Liver (tissue), 9 donors: ENCODE measurements around the gene KRTDAP. TPM values are rescaled to one million over a fixed set of nuclear protein-coding genes. Genes with fewer than 3 reads are reported as not detected.

ENCODE experiments used
- DNase-seq: peaks from one replicate; pipeline ENCODE4 v3.0.0-alpha.2; 2017; ENCODE audit warnings: low spot score
- H3K27ac ChIP-seq, 2 donors: one replicate each; pipeline ENCODE4 v1.7.0; 2013; ENCODE audit warnings: inconsistent platforms in 2 of 2, low read length in 2 of 2, control low read depth in 1 of 2, low read depth in 1 of 2, mild to moderate bottlenecking in 1 of 2
- H3K27me3 ChIP-seq, 4 donors: one replicate each; pipeline versions ENCODE4 v1.6.1 to v1.7.0; 2013; ENCODE audit warnings: low read length in 3 of 4, inconsistent platforms in 1 of 4, mild to moderate bottlenecking in 1 of 4, moderate library complexity in 1 of 4; ENCODE audit not compliant: control insufficient read depth in 4 of 4, insufficient read depth in 4 of 4
- H3K36me3 ChIP-seq, 4 donors: one replicate each; pipeline versions ENCODE4 v1.6.1 to v1.7.0; 2013; ENCODE audit warnings: low read length in 3 of 4, mild to moderate bottlenecking in 3 of 4, low read depth in 1 of 4, moderate library complexity in 1 of 4; ENCODE audit not compliant: control insufficient read depth in 4 of 4, insufficient read depth in 3 of 4
- H3K4me1 ChIP-seq, 4 donors: one replicate each; pipeline versions ENCODE4 v1.6.1 to v1.7.0; 2013; ENCODE audit warnings: low read length in 3 of 4, mild to moderate bottlenecking in 3 of 4, moderate library complexity in 1 of 4; ENCODE audit not compliant: control insufficient read depth in 4 of 4, insufficient read depth in 4 of 4
- H3K4me3 ChIP-seq, 3 donors: one replicate each; pipeline versions ENCODE4 v1.6.1 to v1.7.0; 2013; ENCODE audit warnings: low read length in 3 of 3, control low read depth in 1 of 3, low read depth in 1 of 3, mild to moderate bottlenecking in 1 of 3
- H3K9ac ChIP-seq, 2 donors: one replicate each; pipeline ENCODE4 v1.7.0; 2013; ENCODE audit warnings: low read length in 2 of 2, mild to moderate bottlenecking in 2 of 2, moderate library complexity in 2 of 2, control low read depth in 1 of 2, low read depth in 1 of 2
- H3K9me3 ChIP-seq, 4 donors: one replicate each; pipeline versions ENCODE4 v1.6.1 to v1.7.0; 2013; ENCODE audit warnings: low read length in 3 of 4; ENCODE audit not compliant: control insufficient read depth in 4 of 4
- ATF3 ChIP-seq: IDR thresholded peaks from 2 replicates; pipeline ENCODE4 v1.6.1; 2016; ENCODE audit warnings: antibody characterized with exemption
- EGR1 ChIP-seq, 2 donors: IDR thresholded peaks; 2 replicates each; pipeline ENCODE4 v1.6.1; 2016 to 2018; ENCODE audit warnings: antibody characterized with exemption in 2 of 2, low read depth in 2 of 2
- FOXA1 ChIP-seq: IDR thresholded peaks from 2 replicates; pipeline ENCODE4 v1.6.1; 2016; ENCODE audit warnings: antibody characterized with exemption
- FOXA2 ChIP-seq: IDR thresholded peaks from 2 replicates; pipeline ENCODE4 v1.6.1; 2016; ENCODE audit warnings: antibody characterized with exemption
- GABPA ChIP-seq, 2 donors: IDR thresholded peaks in 1 of 2; conservative IDR thresholded peaks in 1 of 2; 2 replicates each; pipeline ENCODE4 v1.6.1; 2016; ENCODE audit warnings: antibody characterized with exemption in 2 of 2, mild to moderate bottlenecking in 1 of 2, moderate library complexity in 1 of 2
- HNF4A ChIP-seq, 2 donors: conservative IDR thresholded peaks; 2 replicates each; pipeline ENCODE4 v1.6.1; 2016; ENCODE audit warnings: antibody characterized with exemption in 2 of 2, mild to moderate bottlenecking in 2 of 2
- HNF4G ChIP-seq: IDR thresholded peaks from 2 replicates; pipeline ENCODE4 v1.6.1; 2016; ENCODE audit warnings: antibody characterized with exemption
- JUND ChIP-seq, 2 donors: IDR thresholded peaks; 2 replicates each; pipeline ENCODE4 v1.6.1; 2016; ENCODE audit warnings: antibody characterized with exemption in 2 of 2
- NR2F2 ChIP-seq: IDR thresholded peaks from 2 replicates; pipeline ENCODE4 v1.6.1; 2016; ENCODE audit warnings: antibody characterized with exemption
- RAD21 ChIP-seq, 2 donors: IDR thresholded peaks; 2 replicates each; pipeline ENCODE4 v1.6.1; 2016; ENCODE audit warnings: antibody characterized with exemption in 2 of 2, mild to moderate bottlenecking in 2 of 2
- RXRA ChIP-seq, 2 donors: IDR thresholded peaks; 2 replicates each; pipeline ENCODE4 v1.6.1; 2017 to 2018; ENCODE audit warnings: antibody characterized with exemption in 2 of 2, mild to moderate bottlenecking in 1 of 2
- SP1 ChIP-seq: IDR thresholded peaks from 2 replicates; pipeline ENCODE4 v1.6.1; 2018; ENCODE audit warnings: antibody characterized with exemption, mild to moderate bottlenecking
- TAF1 ChIP-seq: conservative IDR thresholded peaks from 2 replicates; pipeline ENCODE4 v1.6.1; 2016; ENCODE audit warnings: antibody characterized with exemption, mild to moderate bottlenecking
- YY1 ChIP-seq: IDR thresholded peaks from 2 replicates; pipeline ENCODE4 v1.6.1; 2016; ENCODE audit warnings: antibody characterized with exemption, mild to moderate bottlenecking
- WGBS: extraction: QIAGEN DNeasy Blood & Tissue Kit; methylation state at CpG from one replicate; pipeline ENCODE4 v1.1.7; 2013; 5-methylcytosine and 5-hydroxymethylcytosine counted together
- polyA plus RNA-seq, 2 donors: library from polyadenylated mRNA; stranded (reverse) in 1 of 2; unstranded in 1 of 2; fragments of 200-250 nt in 1 of 2; fragments of >200 nt in 1 of 2; fragmentation: Nextera tagmentation in 1 of 2; extraction: Ambion mirVana in 1 of 2; gene quantifications; one replicate each; pipeline versions ENCODE4 v1.2.1 to v1.2.3, GENCODE V29; 2013 to 2015
- total RNA-seq, 2 donors: library from RNA; depleted of rRNA; stranded (reverse); fragments of >200 nt; gene quantifications; one replicate each; pipeline ENCODE4 v1.2.3, GENCODE V29; 2014
- TF ChIP-seq, protein P1 (sequence below): IDR thresholded peaks from 2 replicates; pipeline ENCODE4 v1.6.1; 2016; ENCODE audit warnings: antibody characterized with exemption
- TF ChIP-seq, protein P2 (sequence below): IDR thresholded peaks from 2 replicates; pipeline ENCODE4 v1.6.1; 2016; ENCODE audit warnings: antibody characterized with exemption
- TF ChIP-seq, protein P3 (sequence below): fragments of 150-350 bp; IDR thresholded peaks from 2 replicates; pipeline ENCODE4 v1.5.1; 2017; ENCODE audit warnings: improper control_type of control experiment, low read depth, low read length; ENCODE audit not compliant: missing input control
- TF ChIP-seq, protein P4 (sequence below): IDR thresholded peaks from 2 replicates; pipeline ENCODE4 v1.6.1; 2016; ENCODE audit warnings: antibody characterized with exemption, mild to moderate bottlenecking
- donor health status: healthy.
- donor health status: healthy.
- donor health status: healthy.
- donor health status: healthy.
- donor health status: healthy.

KRTDAP gene
- total and polyA plus RNA-seq, 4 donors, result not detected

GRCh38 chr19:35516310-35516709, 26.0 kb upstream of the KRTDAP start:
- no peaks in the 10 kb centered on the region for H3K9me3 ChIP-seq
- WGBS, result 91% methylated on average over 3 of the region's 3 CpGs
- no peak overlapping the region for H3K27ac ChIP-seq
- H3K4me1 ChIP-seq, result no peaks in the 10 kb centered on the region
- TF ChIP-seq, protein P1, sequence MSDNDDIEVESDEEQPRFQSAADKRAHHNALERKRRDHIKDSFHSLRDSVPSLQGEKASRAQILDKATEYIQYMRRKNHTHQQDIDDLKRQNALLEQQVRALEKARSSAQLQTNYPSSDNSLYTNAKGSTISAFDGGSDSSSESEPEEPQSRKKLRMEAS, result no peak
- TF ChIP-seq ATF3, result no peak
- no peak for TF ChIP-seq SP1
- TF ChIP-seq, protein P2, sequence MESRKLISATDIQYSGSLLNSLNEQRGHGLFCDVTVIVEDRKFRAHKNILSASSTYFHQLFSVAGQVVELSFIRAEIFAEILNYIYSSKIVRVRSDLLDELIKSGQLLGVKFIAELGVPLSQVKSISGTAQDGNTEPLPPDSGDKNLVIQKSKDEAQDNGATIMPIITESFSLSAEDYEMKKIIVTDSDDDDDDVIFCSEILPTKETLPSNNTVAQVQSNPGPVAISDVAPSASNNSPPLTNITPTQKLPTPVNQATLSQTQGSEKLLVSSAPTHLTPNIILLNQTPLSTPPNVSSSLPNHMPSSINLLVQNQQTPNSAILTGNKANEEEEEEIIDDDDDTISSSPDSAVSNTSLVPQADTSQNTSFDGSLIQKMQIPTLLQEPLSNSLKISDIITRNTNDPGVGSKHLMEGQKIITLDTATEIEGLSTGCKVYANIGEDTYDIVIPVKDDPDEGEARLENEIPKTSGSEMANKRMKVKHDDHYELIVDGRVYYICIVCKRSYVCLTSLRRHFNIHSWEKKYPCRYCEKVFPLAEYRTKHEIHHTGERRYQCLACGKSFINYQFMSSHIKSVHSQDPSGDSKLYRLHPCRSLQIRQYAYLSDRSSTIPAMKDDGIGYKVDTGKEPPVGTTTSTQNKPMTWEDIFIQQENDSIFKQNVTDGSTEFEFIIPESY, result no peak
- TF ChIP-seq, protein P3, sequence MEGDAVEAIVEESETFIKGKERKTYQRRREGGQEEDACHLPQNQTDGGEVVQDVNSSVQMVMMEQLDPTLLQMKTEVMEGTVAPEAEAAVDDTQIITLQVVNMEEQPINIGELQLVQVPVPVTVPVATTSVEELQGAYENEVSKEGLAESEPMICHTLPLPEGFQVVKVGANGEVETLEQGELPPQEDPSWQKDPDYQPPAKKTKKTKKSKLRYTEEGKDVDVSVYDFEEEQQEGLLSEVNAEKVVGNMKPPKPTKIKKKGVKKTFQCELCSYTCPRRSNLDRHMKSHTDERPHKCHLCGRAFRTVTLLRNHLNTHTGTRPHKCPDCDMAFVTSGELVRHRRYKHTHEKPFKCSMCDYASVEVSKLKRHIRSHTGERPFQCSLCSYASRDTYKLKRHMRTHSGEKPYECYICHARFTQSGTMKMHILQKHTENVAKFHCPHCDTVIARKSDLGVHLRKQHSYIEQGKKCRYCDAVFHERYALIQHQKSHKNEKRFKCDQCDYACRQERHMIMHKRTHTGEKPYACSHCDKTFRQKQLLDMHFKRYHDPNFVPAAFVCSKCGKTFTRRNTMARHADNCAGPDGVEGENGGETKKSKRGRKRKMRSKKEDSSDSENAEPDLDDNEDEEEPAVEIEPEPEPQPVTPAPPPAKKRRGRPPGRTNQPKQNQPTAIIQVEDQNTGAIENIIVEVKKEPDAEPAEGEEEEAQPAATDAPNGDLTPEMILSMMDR, result no peak
- no peak for TF ChIP-seq NR2F2
- TF ChIP-seq FOXA1, result no peak
- TF ChIP-seq GABPA (IDR thresholded peaks at IDR 0.05 in 1 of 2, conservative IDR thresholded peaks at IDR 0.05 in 1 of 2), result no peak
- TF ChIP-seq FOXA2, result no peak
- TF ChIP-seq YY1, result no peak
- TF ChIP-seq JUND (IDR thresholded peaks at IDR 0.05), result no peak
- no peak for TF ChIP-seq RAD21 (IDR thresholded peaks at IDR 0.05)
- TF ChIP-seq TAF1, result no peak
- TF ChIP-seq EGR1 (IDR thresholded peaks at IDR 0.05; ENCODE audit: low read depth in 2 of 2), result no peak
- no peak for TF ChIP-seq HNF4A (conservative IDR thresholded peaks at IDR 0.05)
- TF ChIP-seq HNF4G, result no peak
- TF ChIP-seq RXRA (IDR thresholded peaks at IDR 0.05), result no peak
- TF ChIP-seq, protein P4, sequence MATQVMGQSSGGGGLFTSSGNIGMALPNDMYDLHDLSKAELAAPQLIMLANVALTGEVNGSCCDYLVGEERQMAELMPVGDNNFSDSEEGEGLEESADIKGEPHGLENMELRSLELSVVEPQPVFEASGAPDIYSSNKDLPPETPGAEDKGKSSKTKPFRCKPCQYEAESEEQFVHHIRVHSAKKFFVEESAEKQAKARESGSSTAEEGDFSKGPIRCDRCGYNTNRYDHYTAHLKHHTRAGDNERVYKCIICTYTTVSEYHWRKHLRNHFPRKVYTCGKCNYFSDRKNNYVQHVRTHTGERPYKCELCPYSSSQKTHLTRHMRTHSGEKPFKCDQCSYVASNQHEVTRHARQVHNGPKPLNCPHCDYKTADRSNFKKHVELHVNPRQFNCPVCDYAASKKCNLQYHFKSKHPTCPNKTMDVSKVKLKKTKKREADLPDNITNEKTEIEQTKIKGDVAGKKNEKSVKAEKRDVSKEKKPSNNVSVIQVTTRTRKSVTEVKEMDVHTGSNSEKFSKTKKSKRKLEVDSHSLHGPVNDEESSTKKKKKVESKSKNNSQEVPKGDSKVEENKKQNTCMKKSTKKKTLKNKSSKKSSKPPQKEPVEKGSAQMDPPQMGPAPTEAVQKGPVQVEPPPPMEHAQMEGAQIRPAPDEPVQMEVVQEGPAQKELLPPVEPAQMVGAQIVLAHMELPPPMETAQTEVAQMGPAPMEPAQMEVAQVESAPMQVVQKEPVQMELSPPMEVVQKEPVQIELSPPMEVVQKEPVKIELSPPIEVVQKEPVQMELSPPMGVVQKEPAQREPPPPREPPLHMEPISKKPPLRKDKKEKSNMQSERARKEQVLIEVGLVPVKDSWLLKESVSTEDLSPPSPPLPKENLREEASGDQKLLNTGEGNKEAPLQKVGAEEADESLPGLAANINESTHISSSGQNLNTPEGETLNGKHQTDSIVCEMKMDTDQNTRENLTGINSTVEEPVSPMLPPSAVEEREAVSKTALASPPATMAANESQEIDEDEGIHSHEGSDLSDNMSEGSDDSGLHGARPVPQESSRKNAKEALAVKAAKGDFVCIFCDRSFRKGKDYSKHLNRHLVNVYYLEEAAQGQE, result no peak
- no peak for DNase-seq
- H3K27me3 ChIP-seq, result no peaks in the 10 kb centered on the region
- no peak overlapping the region for H3K4me3 ChIP-seq
- no peak overlapping the region for H3K9ac ChIP-seq
- H3K36me3 ChIP-seq, result no peaks in the 10 kb centered on the region
